ENCODE data around the gene MYO1F.

DNA sequence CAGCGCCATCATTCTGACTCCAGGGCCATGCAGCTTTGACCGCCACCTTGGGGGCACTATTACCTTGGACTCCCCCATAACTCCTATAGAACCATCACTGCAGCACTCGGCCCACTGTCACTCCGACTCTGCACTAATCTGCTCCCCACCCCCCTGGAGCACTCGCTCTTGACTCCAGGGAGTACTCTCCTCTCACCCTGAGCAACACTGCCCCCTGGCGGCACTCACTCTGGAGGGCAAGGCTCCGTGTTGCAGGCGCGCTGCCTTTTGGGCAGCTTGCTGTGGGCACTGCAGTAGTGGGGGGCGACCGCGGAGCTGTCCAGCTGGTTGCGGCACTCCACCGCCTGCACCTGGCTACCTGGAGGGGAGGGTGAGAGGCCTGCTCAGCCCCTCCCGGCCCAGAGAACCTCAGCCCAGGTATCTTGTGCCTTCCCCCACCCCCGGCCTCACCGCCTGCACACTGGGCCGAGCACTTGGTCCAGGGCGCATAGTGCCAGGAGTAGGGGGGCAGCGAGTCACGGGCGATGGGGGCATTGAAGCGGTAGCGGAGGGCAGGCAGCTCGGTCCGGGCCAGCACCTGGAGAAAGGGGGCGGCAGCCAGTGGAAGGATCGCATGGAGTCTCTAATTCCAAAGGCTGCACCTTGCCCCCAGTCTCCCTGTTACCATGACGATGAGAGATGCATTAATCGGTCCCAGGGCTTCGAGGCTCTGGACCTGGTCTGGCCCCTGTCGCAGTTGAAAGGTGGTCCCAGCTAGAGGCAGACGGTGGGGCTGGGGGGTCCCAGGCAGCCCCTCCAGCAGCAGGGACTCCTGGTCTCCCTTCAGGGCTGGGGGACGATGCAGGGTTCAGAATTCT, 8.9 kb upstream of the MYO1F start:
- TF ChIP-seq, protein P1, sequence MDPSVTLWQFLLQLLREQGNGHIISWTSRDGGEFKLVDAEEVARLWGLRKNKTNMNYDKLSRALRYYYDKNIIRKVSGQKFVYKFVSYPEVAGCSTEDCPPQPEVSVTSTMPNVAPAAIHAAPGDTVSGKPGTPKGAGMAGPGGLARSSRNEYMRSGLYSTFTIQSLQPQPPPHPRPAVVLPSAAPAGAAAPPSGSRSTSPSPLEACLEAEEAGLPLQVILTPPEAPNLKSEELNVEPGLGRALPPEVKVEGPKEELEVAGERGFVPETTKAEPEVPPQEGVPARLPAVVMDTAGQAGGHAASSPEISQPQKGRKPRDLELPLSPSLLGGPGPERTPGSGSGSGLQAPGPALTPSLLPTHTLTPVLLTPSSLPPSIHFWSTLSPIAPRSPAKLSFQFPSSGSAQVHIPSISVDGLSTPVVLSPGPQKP (IDR thresholded peaks at IDR 0.05; ENCODE audit: low read depth, low read length): no peak
- TF ChIP-seq, protein P2, sequence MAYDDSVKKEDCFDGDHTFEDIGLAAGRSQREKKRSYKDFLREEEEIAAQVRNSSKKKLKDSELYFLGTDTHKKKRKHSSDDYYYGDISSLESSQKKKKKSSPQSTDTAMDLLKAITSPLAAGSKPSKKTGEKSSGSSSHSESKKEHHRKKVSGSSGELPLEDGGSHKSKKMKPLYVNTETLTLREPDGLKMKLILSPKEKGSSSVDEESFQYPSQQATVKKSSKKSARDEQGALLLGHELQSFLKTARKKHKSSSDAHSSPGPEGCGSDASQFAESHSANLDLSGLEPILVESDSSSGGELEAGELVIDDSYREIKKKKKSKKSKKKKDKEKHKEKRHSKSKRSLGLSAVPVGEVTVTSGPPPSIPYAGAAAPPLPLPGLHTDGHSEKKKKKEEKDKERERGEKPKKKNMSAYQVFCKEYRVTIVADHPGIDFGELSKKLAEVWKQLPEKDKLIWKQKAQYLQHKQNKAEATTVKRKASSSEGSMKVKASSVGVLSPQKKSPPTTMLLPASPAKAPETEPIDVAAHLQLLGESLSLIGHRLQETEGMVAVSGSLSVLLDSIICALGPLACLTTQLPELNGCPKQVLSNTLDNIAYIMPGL (CRISPR knock-in tag; IDR thresholded peaks at IDR 0.05; ENCODE audit: borderline replicate concordance): no peak
- TF ChIP-seq, protein P3, sequence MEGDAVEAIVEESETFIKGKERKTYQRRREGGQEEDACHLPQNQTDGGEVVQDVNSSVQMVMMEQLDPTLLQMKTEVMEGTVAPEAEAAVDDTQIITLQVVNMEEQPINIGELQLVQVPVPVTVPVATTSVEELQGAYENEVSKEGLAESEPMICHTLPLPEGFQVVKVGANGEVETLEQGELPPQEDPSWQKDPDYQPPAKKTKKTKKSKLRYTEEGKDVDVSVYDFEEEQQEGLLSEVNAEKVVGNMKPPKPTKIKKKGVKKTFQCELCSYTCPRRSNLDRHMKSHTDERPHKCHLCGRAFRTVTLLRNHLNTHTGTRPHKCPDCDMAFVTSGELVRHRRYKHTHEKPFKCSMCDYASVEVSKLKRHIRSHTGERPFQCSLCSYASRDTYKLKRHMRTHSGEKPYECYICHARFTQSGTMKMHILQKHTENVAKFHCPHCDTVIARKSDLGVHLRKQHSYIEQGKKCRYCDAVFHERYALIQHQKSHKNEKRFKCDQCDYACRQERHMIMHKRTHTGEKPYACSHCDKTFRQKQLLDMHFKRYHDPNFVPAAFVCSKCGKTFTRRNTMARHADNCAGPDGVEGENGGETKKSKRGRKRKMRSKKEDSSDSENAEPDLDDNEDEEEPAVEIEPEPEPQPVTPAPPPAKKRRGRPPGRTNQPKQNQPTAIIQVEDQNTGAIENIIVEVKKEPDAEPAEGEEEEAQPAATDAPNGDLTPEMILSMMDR (IDR thresholded peaks at IDR 0.05): peak; percentile 51
- TF ChIP-seq ZSCAN20 (CRISPR knock-in tag; IDR thresholded peaks at IDR 0.05) (no peak), POLR2A (IDR thresholded peaks at IDR 0.05; ENCODE audit: low read length) (no peak), KDM1A (IDR thresholded peaks at IDR 0.05; ENCODE audit: low read depth) (no peak), EP300 (IDR thresholded peaks at IDR 0.05) (no peak), POLR2AphosphoS2 (conservative IDR thresholded peaks at IDR 0.05; ENCODE audit: low read length) (no peak), CEBPB (IDR thresholded peaks at IDR 0.05) (no peak), ZNF302 (CRISPR knock-in tag; IDR thresholded peaks at IDR 0.05) (no peak), CBX8 (IDR thresholded peaks at IDR 0.05) (no peak)
- TF ChIP-seq, protein P4, sequence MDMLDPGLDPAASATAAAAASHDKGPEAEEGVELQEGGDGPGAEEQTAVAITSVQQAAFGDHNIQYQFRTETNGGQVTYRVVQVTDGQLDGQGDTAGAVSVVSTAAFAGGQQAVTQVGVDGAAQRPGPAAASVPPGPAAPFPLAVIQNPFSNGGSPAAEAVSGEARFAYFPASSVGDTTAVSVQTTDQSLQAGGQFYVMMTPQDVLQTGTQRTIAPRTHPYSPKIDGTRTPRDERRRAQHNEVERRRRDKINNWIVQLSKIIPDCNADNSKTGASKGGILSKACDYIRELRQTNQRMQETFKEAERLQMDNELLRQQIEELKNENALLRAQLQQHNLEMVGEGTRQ (IDR thresholded peaks at IDR 0.05): no peak

All from A549 (cell line).